Neural progenitor cell (in vitro differentiated cells): ENCODE measurements around the gene HPGDS.

ENCODE experiments used
- CTCF ChIP-seq: fragments of 200-600 bp; sonication (generic); IDR thresholded peaks from 2 replicates; pipeline ENCODE4 v1.5.1; 2017; ENCODE audit warnings: antibody characterized with exemption, mild to moderate bottlenecking
- EZH2 ChIP-seq: fragments of 200-600 bp; sonication (generic); IDR thresholded peaks from 2 replicates; pipeline ENCODE4 v1.6.1; 2017; ENCODE audit warnings: antibody characterized with exemption, mild to moderate bottlenecking, moderate library complexity

- TF ChIP-seq CTCF (peak; percentile 78), EZH2 (no peak)
Observed at GRCh38 chr4:94304365-94304971, 38.2 kb downstream of the HPGDS start.
